Measurements from ENCODE around the gene DSCAML1. TPM values are rescaled to one million over a fixed set of nuclear protein-coding genes. Genes with fewer than 3 reads are reported as not detected.
"Not testable (repeated sequence)": the region's sequence is repeated elsewhere in the genome, so short reads cannot be mapped to it uniquely, and the experiment has no call there.

DSCAML1 gene
- total and polyA plus RNA-seq, 2 experiments from 2014 or later, result not detected

GRCh38 chr11:117816151-117816741 lies 19.2 kb upstream of the DSCAML1 start:
- Histone ChIP-seq H3K4me1 (ENCODE audit: insufficient read depth) (no peaks in the 10 kb centered on the region), H3K9me3 (ENCODE audit: low read depth) (no peaks in the 10 kb centered on the region), H3F3A (ENCODE audit: insufficient read depth) (no peaks in the 10 kb centered on the region), H3K4me2 (ENCODE audit: unreplicated experiment) (no peak overlapping the region), H3K27ac (no peak overlapping the region), H3K79me2 (ENCODE audit: insufficient read depth) (no peaks in the 10 kb centered on the region), H2AFZ (no peak overlapping the region), H3K27me3 (replicated peaks; ENCODE audit: insufficient read depth) (no peaks in the 10 kb centered on the region), H3K36me3 (ENCODE audit: low read depth) (no peaks in the 10 kb centered on the region), H3K9me2 (ENCODE audit: insufficient read depth) (no peaks in the 10 kb centered on the region), H3K4me3 (no peak overlapping the region), H4K20me1 (ENCODE audit: insufficient read depth) (no peaks in the 10 kb centered on the region), H3K9ac (no peak overlapping the region)
- DNase-seq, result peak; percentile 48
- in situ Hi-C loops (cut with MboI), result no loop called here
- TF ChIP-seq EZH2phosphoT487 (IDR thresholded peaks at IDR 0.05; ENCODE audit: insufficient read depth, low read depth) (no peak), EZH2 (IDR thresholded peaks at IDR 0.05; ENCODE audit: insufficient read depth, poor library complexity, severe bottlenecking) (no peak)
- 59 to 63% methylated on average over 20 of the region's 20 CpGs for WGBS, 2 experiments (ENCODE audit: low coverage in 1 of 2, low lambda C conversion rate in 2 of 2, missing lambda C conversion rate in 2 of 2)

- Histone ChIP-seq H3K4me3 (no peak overlapping the region), H3K9me3 (ENCODE audit: low read depth) (no peaks in the 10 kb centered on the region), H2AFZ (no peak overlapping the region), H3K36me3 (ENCODE audit: low read depth) (no peaks in the 10 kb centered on the region), H3K79me2 (ENCODE audit: insufficient read depth) (no peaks in the 10 kb centered on the region), H4K20me1 (ENCODE audit: insufficient read depth) (no peaks in the 10 kb centered on the region), H3F3A (ENCODE audit: insufficient read depth) (no peaks in the 10 kb centered on the region), H3K9me2 (ENCODE audit: insufficient read depth) (no peaks in the 10 kb centered on the region), H3K4me1 (ENCODE audit: insufficient read depth) (no peaks in the 10 kb centered on the region), H3K9ac (no peak overlapping the region), H3K4me2 (ENCODE audit: unreplicated experiment) (no peak overlapping the region), H3K27ac (no peak overlapping the region), H3K27me3 (replicated peaks; ENCODE audit: insufficient read depth) (no peaks in the 10 kb centered on the region; the same call in 1 of the 2 replicates)
- in situ Hi-C loops (cut with MboI), result no loop called here
- TF ChIP-seq EZH2phosphoT487 (IDR thresholded peaks at IDR 0.05; ENCODE audit: insufficient read depth, low read depth), result no peak
- no peak for TF ChIP-seq EZH2 (IDR thresholded peaks at IDR 0.05; ENCODE audit: insufficient read depth, poor library complexity, severe bottlenecking)
- no peak for DNase-seq
- WGBS, 2 experiments (ENCODE audit: low coverage in 1 of 2, low lambda C conversion rate in 2 of 2, missing lambda C conversion rate in 2 of 2), result 60 to 76% methylated on average over 7 of the region's 7 CpGs
Observed at GRCh38 chr11:117815262-117815803, 18.3 kb upstream of the DSCAML1 start.

- H3K4me2 ChIP-seq (ENCODE audit: unreplicated experiment), result no peak overlapping the region
- H4K20me1 ChIP-seq (ENCODE audit: insufficient read depth), result no peaks in the 10 kb centered on the region
- DNase-seq, result no peak
- H3K27ac ChIP-seq, result no peak overlapping the region
- no peaks in the 10 kb centered on the region for H3F3A ChIP-seq (ENCODE audit: insufficient read depth)
- in situ Hi-C loops (cut with MboI), result no loop called here
- no peaks in the 10 kb centered on the region for H3K79me2 ChIP-seq (ENCODE audit: insufficient read depth)
- no peak overlapping the region for H2AFZ ChIP-seq
- no peak for TF ChIP-seq EZH2 (IDR thresholded peaks at IDR 0.05; ENCODE audit: insufficient read depth, poor library complexity, severe bottlenecking)
- TF ChIP-seq EZH2phosphoT487 (IDR thresholded peaks at IDR 0.05; ENCODE audit: insufficient read depth, low read depth), result no peak
- no peak overlapping the region for H3K4me3 ChIP-seq
- no peaks in the 10 kb centered on the region for H3K36me3 ChIP-seq (ENCODE audit: low read depth)
- H3K9ac ChIP-seq, result no peak overlapping the region
- no peaks in the 10 kb centered on the region for H3K9me3 ChIP-seq (ENCODE audit: low read depth)
- WGBS, 2 experiments (ENCODE audit: low coverage in 1 of 2, low lambda C conversion rate in 2 of 2, missing lambda C conversion rate in 2 of 2), result 60 to 61% methylated on average over 14 of the region's 14 CpGs
- H3K9me2 ChIP-seq (ENCODE audit: insufficient read depth), result no peaks in the 10 kb centered on the region
- no peaks in the 10 kb centered on the region for H3K4me1 ChIP-seq (ENCODE audit: insufficient read depth)
- no peaks in the 10 kb centered on the region; the same call in 1 of the 2 replicates for H3K27me3 ChIP-seq (replicated peaks; ENCODE audit: insufficient read depth)
Observed at GRCh38 chr11:117814766-117815261, 17.8 kb upstream of the DSCAML1 start.

- no peak for DNase-seq
- Histone ChIP-seq H3K36me3 (ENCODE audit: low read depth) (no peaks in the 10 kb centered on the region), H3K4me1 (ENCODE audit: insufficient read depth) (no peaks in the 10 kb centered on the region), H3K4me3 (no peak overlapping the region), H3K9me3 (ENCODE audit: low read depth) (no peaks in the 10 kb centered on the region), H2AFZ (no peak overlapping the region), H3K9me2 (ENCODE audit: insufficient read depth) (no peaks in the 10 kb centered on the region), H4K20me1 (ENCODE audit: insufficient read depth) (no peaks in the 10 kb centered on the region), H3F3A (ENCODE audit: insufficient read depth) (no peaks in the 10 kb centered on the region), H3K27me3 (replicated peaks; ENCODE audit: insufficient read depth) (no peaks in the 10 kb centered on the region; the same call in 1 of the 2 replicates), H3K4me2 (ENCODE audit: unreplicated experiment) (no peak overlapping the region), H3K9ac (no peak overlapping the region), H3K79me2 (ENCODE audit: insufficient read depth) (no peaks in the 10 kb centered on the region), H3K27ac (no peak overlapping the region)
- no peak for TF ChIP-seq EZH2phosphoT487 (IDR thresholded peaks at IDR 0.05; ENCODE audit: insufficient read depth, low read depth)
- TF ChIP-seq EZH2 (IDR thresholded peaks at IDR 0.05; ENCODE audit: insufficient read depth, poor library complexity, severe bottlenecking), result no peak
- 87 to 88% methylated on average over 6 to 7 of the region's 7 CpGs for WGBS, 2 experiments (ENCODE audit: low coverage in 1 of 2, low lambda C conversion rate in 2 of 2, missing lambda C conversion rate in 2 of 2)
- in situ Hi-C loops (cut with MboI), result no loop called here
Observed at GRCh38 chr11:117814204-117814765, 17.3 kb upstream of the DSCAML1 start.

GRCh38 chr11:117810056-117810451 lies 13.0 kb upstream of the DSCAML1 start:
- H3K4me3 ChIP-seq; H3K9me3 ChIP-seq (ENCODE audit: low read depth); in situ Hi-C loops (cut with MboI); H3K9me2 ChIP-seq (ENCODE audit: insufficient read depth); H3K27ac ChIP-seq; H3K27me3 ChIP-seq (replicated peaks; ENCODE audit: insufficient read depth); DNase-seq; H4K20me1 ChIP-seq (ENCODE audit: insufficient read depth); H3K9ac ChIP-seq; H3K36me3 ChIP-seq (ENCODE audit: low read depth); H3K4me2 ChIP-seq (ENCODE audit: unreplicated experiment); H3K79me2 ChIP-seq (ENCODE audit: insufficient read depth); H2AFZ ChIP-seq; H3F3A ChIP-seq (ENCODE audit: insufficient read depth); H3K4me1 ChIP-seq (ENCODE audit: insufficient read depth): not testable (repeated sequence)
- 71 to 78% methylated on average over 12 of the region's 12 CpGs for WGBS, 2 experiments (ENCODE audit: low coverage in 1 of 2, low lambda C conversion rate in 2 of 2, missing lambda C conversion rate in 2 of 2)
